ENCODE measurements around the gene MYO9B. TPM values are rescaled to one million over a fixed set of nuclear protein-coding genes. Genes with fewer than 3 reads are reported as not detected.

Gene MYO9B
- total and polyA plus RNA-seq, 2 of the 13 experiments (the other 11 are each of a cell fraction or from before 2014, with no cell fraction given): 18.0 to 18.3 TPM

- TF ChIP-seq SAP130 (CRISPR knock-in tag; IDR thresholded peaks at IDR 0.05; ENCODE audit: low read depth) (peak; percentile 63), PATZ1 (CRISPR knock-in tag; IDR thresholded peaks at IDR 0.05) (peak; percentile 63), CREM (IDR thresholded peaks at IDR 0.05) (0 out of 2 replicates have a peak, but pooled peaks have one; percentile 12), CREM (CRISPR knock-in tag; IDR thresholded peaks at IDR 0.05) (no peak), ZC3H13 (CRISPR knock-in tag; IDR thresholded peaks at IDR 0.05) (no peak), ZBTB7B (CRISPR knock-in tag; IDR thresholded peaks at IDR 0.05) (peak; percentile 35; the same call in 1 of the 2 replicates), ZBTB26 (CRISPR knock-in tag; IDR thresholded peaks at IDR 0.05; ENCODE audit: borderline replicate concordance) (no peak), SRSF1 (optimal IDR thresholded peaks at IDR 0.05; ENCODE audit: low read depth, low read length) (peak; percentile 80), GATAD2A (CRISPR knock-in tag; IDR thresholded peaks at IDR 0.05) (0 out of 2 replicates have a peak, but pooled peaks have one; percentile 7), RXRB (CRISPR knock-in tag; IDR thresholded peaks at IDR 0.05; ENCODE audit: borderline replicate concordance) (peak; percentile 41; the same call in 1 of the 2 replicates), GABPB1 (CRISPR knock-in tag; IDR thresholded peaks at IDR 0.05) (peak; percentile 25; the same call in 1 of the 2 replicates), RXRA (CRISPR knock-in tag; IDR thresholded peaks at IDR 0.05) (peak; percentile 77; the same call in 1 of the 2 replicates), ZFYVE20 (CRISPR knock-in tag; IDR thresholded peaks at IDR 0.05; ENCODE audit: borderline replicate concordance, low read depth) (no peak), ZNF572 (CRISPR knock-in tag; IDR thresholded peaks at IDR 0.05) (0 out of 2 replicates have a peak, but pooled peaks have one; percentile 43), SALL2 (CRISPR knock-in tag; IDR thresholded peaks at IDR 0.05) (0 out of 2 replicates have a peak, but pooled peaks have one; percentile 36), ZNF543 (CRISPR knock-in tag; IDR thresholded peaks at IDR 0.05) (peak; percentile 80; the same call in 1 of the 2 replicates), ZNF281 (CRISPR knock-in tag; IDR thresholded peaks at IDR 0.05; ENCODE audit: borderline replicate concordance) (peak; percentile 35; the same call in 1 of the 2 replicates)
- TF ChIP-seq, protein P1, sequence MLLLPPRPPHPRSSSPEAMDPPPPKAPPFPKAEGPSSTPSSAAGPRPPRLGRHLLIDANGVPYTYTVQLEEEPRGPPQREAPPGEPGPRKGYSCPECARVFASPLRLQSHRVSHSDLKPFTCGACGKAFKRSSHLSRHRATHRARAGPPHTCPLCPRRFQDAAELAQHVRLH (CRISPR knock-in tag; IDR thresholded peaks at IDR 0.05; ENCODE audit: borderline replicate concordance, low read depth): 0 out of 2 replicates have a peak, but pooled peaks have one; percentile 11
These were observed 171.3 kb downstream of the MYO9B start (continued) for GRCh38 chr19:17246681-17247425.
